MM.1S (cell line): ENCODE results near the gene PAGR1.

ENCODE experiments used
- DNase-seq: peaks from one replicate; pipeline ENCODE4 v3.0.0-alpha.2; 2015
- H2AFZ ChIP-seq: fragments of 300-600 bp; sonication (generic); 2 replicates; pipeline ENCODE4 v1.6.0; 2016; ENCODE audit warnings: antibody characterized with exemption, low read length
- H3F3A ChIP-seq: fragments of 300-600 bp; sonication (generic); 2 replicates; pipeline ENCODE4 v1.6.1; 2016; ENCODE audit warnings: mild to moderate bottlenecking, antibody characterized with exemption, low read length, moderate library complexity, mixed read lengths; ENCODE audit not compliant: insufficient read depth
- H3K27ac ChIP-seq: fragments of 300-600 bp; sonication (generic); 2 replicates; pipeline ENCODE4 v1.5.1; 2016; ENCODE audit warnings: mild to moderate bottlenecking, low read length
- H3K27me3 ChIP-seq: fragments of 300-600 bp; sonication (generic); replicated peaks from 2 replicates; pipeline ENCODE4 v1.6.0; 2016; ENCODE audit warnings: low read length; ENCODE audit not compliant: insufficient read depth
- H3K36me3 ChIP-seq: fragments of 300-600 bp; sonication (generic); replicated peaks from 2 replicates; pipeline ENCODE4 v1.6.1; 2016; ENCODE audit warnings: mild to moderate bottlenecking, low read length, mixed read lengths; ENCODE audit not compliant: insufficient read depth
- H3K4me1 ChIP-seq: fragments of 300-600 bp; sonication (generic); 2 replicates; pipeline ENCODE4 v1.6.1; 2016; ENCODE audit warnings: low read length, mixed read lengths
- H3K4me2 ChIP-seq: fragments of 300-600 bp; sonication (generic); 2 replicates; pipeline ENCODE4 v1.6.0; 2016; ENCODE audit warnings: low read depth, low read length
- H3K4me3 ChIP-seq: fragments of 300-600 bp; sonication (generic); 2 replicates; pipeline ENCODE4 v1.5.1; 2016; ENCODE audit warnings: low read length, mixed read lengths
- H3K79me2 ChIP-seq: fragments of 300-600 bp; sonication (generic); 2 replicates; pipeline ENCODE4 v1.6.1; 2016; ENCODE audit warnings: mixed run types, low read length, mixed read lengths
- H3K9ac ChIP-seq: fragments of 300-600 bp; sonication (generic); 2 replicates; pipeline ENCODE4 v1.6.1; 2016; ENCODE audit warnings: low read length, mixed read lengths
- H3K9me2 ChIP-seq: fragments of 300-600 bp; sonication (generic); replicated peaks from 2 replicates; pipeline ENCODE4 v1.6.1; 2016; ENCODE audit warnings: mild to moderate bottlenecking, low read length, mixed read lengths; ENCODE audit not compliant: insufficient read depth
- H3K9me3 ChIP-seq: fragments of 300-600 bp; sonication (generic); replicated peaks from 2 replicates; pipeline ENCODE4 v1.6.1; 2016; ENCODE audit warnings: mild to moderate bottlenecking, low read length, mixed read lengths; ENCODE audit not compliant: insufficient read depth
- H4K20me1 ChIP-seq: fragments of 300-600 bp; sonication (generic); 2 replicates; pipeline ENCODE4 v1.6.1; 2016; ENCODE audit warnings: mild to moderate bottlenecking, low read length, moderate library complexity, mixed read lengths; ENCODE audit not compliant: insufficient read depth
- EZH2 ChIP-seq: fragments of 300-600 bp; sonication (generic); optimal IDR thresholded peaks from 2 replicates; pipeline ENCODE3; 2017; ENCODE audit warnings: low read depth, mild to moderate bottlenecking, antibody characterized with exemption, low read length, mixed read lengths
- EZH2phosphoT487 ChIP-seq: fragments of 300-600 bp; sonication (generic); IDR thresholded peaks from 2 replicates; pipeline ENCODE4 v1.6.1; 2018; ENCODE audit warnings: antibody characterized with exemption, low read length
- TF ChIP-seq, protein P1 (sequence below): fragments of 300-600 bp; sonication (generic); IDR thresholded peaks from 2 replicates; pipeline ENCODE4 v1.5.1; 2016; ENCODE audit warnings: antibody characterized with exemption, low read length, mixed read lengths

The PAGR1 gene

DNA sequence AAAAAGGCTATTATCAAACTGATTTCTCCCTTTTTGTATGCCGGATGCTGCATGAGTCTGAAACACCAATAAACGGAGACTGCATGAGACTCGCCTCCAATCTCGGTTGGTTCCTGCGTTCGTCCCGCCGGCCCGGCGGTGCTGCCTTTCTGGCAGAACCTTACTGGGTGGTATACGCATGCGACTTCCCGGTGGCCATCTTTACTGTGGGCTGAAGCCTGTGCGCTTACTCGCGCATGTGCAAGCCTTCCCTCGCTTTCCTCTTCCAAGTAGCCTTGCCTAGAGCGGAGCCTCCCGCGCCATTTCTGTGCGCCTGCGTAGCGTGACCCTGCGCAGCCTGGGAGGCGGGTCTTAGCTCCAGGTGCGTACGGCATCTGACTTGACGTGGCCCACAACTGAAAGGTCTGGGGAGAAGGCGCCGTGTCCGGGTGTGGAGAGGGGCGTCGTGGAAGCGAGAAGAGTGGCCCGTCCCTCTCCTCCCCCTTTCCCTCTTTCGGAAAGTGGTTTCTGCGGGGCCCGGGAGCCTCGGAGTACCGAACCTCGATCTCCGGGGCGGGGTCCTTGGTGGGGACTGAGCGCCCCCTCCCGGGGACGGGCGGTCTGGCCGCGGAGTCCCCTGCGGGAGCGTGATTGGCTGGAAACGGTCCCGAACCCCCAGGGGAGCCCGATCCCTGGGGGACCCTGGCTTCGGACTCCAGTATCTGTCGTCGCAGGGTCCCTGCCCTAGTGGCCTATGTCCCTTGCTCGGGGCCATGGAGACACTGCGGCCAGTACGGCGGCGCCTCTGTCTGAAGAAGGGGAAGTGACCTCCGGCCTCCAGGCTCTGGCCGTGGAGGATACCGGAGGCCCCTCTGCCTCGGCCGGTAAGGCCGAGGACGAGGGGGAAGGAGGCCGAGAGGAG is at the start of gene PAGR1:
Gene PAGR1, plus strand, starts transcription at position 360 of the 901 bp plus-strand sequence. Its CDS starts 374 bp downstream, at position 734.
- no peaks in the 10 kb centered on the region for H4K20me1 ChIP-seq
- H3K27ac ChIP-seq: peak within 1 kb of the TSS; percentile 87
- peak within 1 kb of the TSS; percentile 74 for H3K4me2 ChIP-seq
- peaks cover 27% of the 10 kb centered on the region for H3K4me1 ChIP-seq
- TF ChIP-seq EZH2phosphoT487: no peak
- TF ChIP-seq, protein P1, sequence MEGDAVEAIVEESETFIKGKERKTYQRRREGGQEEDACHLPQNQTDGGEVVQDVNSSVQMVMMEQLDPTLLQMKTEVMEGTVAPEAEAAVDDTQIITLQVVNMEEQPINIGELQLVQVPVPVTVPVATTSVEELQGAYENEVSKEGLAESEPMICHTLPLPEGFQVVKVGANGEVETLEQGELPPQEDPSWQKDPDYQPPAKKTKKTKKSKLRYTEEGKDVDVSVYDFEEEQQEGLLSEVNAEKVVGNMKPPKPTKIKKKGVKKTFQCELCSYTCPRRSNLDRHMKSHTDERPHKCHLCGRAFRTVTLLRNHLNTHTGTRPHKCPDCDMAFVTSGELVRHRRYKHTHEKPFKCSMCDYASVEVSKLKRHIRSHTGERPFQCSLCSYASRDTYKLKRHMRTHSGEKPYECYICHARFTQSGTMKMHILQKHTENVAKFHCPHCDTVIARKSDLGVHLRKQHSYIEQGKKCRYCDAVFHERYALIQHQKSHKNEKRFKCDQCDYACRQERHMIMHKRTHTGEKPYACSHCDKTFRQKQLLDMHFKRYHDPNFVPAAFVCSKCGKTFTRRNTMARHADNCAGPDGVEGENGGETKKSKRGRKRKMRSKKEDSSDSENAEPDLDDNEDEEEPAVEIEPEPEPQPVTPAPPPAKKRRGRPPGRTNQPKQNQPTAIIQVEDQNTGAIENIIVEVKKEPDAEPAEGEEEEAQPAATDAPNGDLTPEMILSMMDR: peak; percentile 83
- TF ChIP-seq EZH2: no peak
- H3K4me3 ChIP-seq: peak within 1 kb of the TSS; percentile 88
- DNase-seq: peak; percentile 99
- no peaks in the 10 kb centered on the region for H3K36me3 ChIP-seq
- H3K9ac ChIP-seq: peak within 1 kb of the TSS; percentile 88
- no peaks in the 10 kb centered on the region for H3K9me3 ChIP-seq
- no peaks in the 10 kb centered on the region for H3K27me3 ChIP-seq
- peak within 1 kb of the TSS; percentile 73 for H2AFZ ChIP-seq
- H3K9me2 ChIP-seq: no peaks in the 10 kb centered on the region
- peaks cover 39% of the 10 kb centered on the region for H3F3A ChIP-seq
- peaks cover 42% of the 10 kb centered on the region for H3K79me2 ChIP-seq

- Histone ChIP-seq H3K36me3 (no peaks in the 10 kb centered on the region), H3K27me3 (no peaks in the 10 kb centered on the region), H3K79me2 (no peaks in the 10 kb centered on the region), H3K9me2 (no peaks in the 10 kb centered on the region), H3K4me3 (no peak overlapping the region), H3K4me1 (no peaks in the 10 kb centered on the region), H3K9me3 (no peaks in the 10 kb centered on the region), H2AFZ (no peak overlapping the region), H3K9ac (no peak overlapping the region), H3K4me2 (no peak overlapping the region), H3F3A (no peaks in the 10 kb centered on the region), H4K20me1 (no peaks in the 10 kb centered on the region), H3K27ac (no peak overlapping the region)
- DNase-seq: no peak
- TF ChIP-seq, protein P1: no peak
- TF ChIP-seq EZH2 (no peak), EZH2phosphoT487 (no peak)
Measured at GRCh38 chr16:29766571-29766970, 49.4 kb upstream of the PAGR1 start.

DNA sequence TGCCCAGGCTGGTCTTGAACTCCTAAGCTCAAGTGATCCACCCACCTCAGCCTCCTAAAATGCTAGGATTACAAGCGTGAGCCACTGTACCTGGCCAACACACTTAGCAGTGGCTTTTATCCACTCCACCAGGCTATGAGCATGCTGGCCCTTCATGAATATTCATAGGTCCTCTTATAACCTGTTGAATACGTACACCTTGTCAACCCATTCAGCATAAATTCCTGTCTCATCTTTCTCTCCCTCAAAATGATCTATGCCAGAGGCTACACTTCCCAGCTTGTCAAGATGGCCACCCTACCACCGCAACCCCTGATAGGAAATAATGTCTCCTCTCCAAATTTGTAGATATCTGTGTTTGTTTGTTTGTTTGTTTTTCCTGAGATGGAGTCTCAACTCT is 48.9 kb upstream of the PAGR1 start:
- no peak overlapping the region for H3K4me3 ChIP-seq
- no peaks in the 10 kb centered on the region for H3K79me2 ChIP-seq
- no peaks in the 10 kb centered on the region for H3K9me2 ChIP-seq
- no peaks in the 10 kb centered on the region for H3K4me1 ChIP-seq
- no peak for TF ChIP-seq EZH2
- TF ChIP-seq EZH2phosphoT487: no peak
- H3K9ac ChIP-seq: no peak overlapping the region
- H3F3A ChIP-seq: no peaks in the 10 kb centered on the region
- no peak for DNase-seq
- H3K36me3 ChIP-seq: no peaks in the 10 kb centered on the region
- no peak overlapping the region for H2AFZ ChIP-seq
- H3K4me2 ChIP-seq: no peak overlapping the region
- H3K9me3 ChIP-seq: no peaks in the 10 kb centered on the region
- no peaks in the 10 kb centered on the region for H4K20me1 ChIP-seq
- no peaks in the 10 kb centered on the region for H3K27me3 ChIP-seq
- no peak overlapping the region for H3K27ac ChIP-seq

GRCh38 chr16:29769507-29769906 is 46.4 kb upstream of the PAGR1 start:
- H3K27ac ChIP-seq: no peak overlapping the region

More at GRCh38 chr16:29769507-29769906, 46.4 kb upstream of the PAGR1 start:
- no peaks in the 10 kb centered on the region for H3K36me3 ChIP-seq
- TF ChIP-seq EZH2phosphoT487: no peak
- TF ChIP-seq, protein P1: no peak
- no peak for TF ChIP-seq EZH2
- no peaks in the 10 kb centered on the region for H3K79me2 ChIP-seq
- no peaks in the 10 kb centered on the region for H4K20me1 ChIP-seq
- H2AFZ ChIP-seq: no peak overlapping the region
- no peak overlapping the region for H3K4me3 ChIP-seq
- no peaks in the 10 kb centered on the region for H3K4me1 ChIP-seq
- H3K27me3 ChIP-seq: no peaks in the 10 kb centered on the region
- H3F3A ChIP-seq: no peaks in the 10 kb centered on the region
- DNase-seq: no peak
- no peaks in the 10 kb centered on the region for H3K9me3 ChIP-seq
- H3K9ac ChIP-seq: no peak overlapping the region
- H3K4me2 ChIP-seq: no peak overlapping the region
- no peaks in the 10 kb centered on the region for H3K9me2 ChIP-seq
